Colonic mucosa (tissue), 4 donors: ENCODE data around the gene CNDP1. TPM values are rescaled to one million over a fixed set of nuclear protein-coding genes. Genes with fewer than 3 reads are reported as not detected.

Experiments
- DNase-seq: peaks from one replicate; pipeline ENCODE4 v3.0.0-alpha.2; 2020
- H3K27ac ChIP-seq: fragments of 200-600 bp; one replicate; pipeline ENCODE4 v1.8.0; 2021
- H3K27me3 ChIP-seq: fragments of 200-600 bp; one replicate; pipeline ENCODE4 v1.8.0; 2021
- H3K36me3 ChIP-seq: fragments of 200-600 bp; one replicate; pipeline ENCODE4 v1.8.0; 2021
- H3K4me1 ChIP-seq: fragments of 200-600 bp; one replicate; pipeline ENCODE4 v1.8.0; 2021; ENCODE audit warnings: mild to moderate bottlenecking
- H3K4me3 ChIP-seq: fragments of 200-600 bp; one replicate; pipeline ENCODE4 v1.8.0; 2021
- H3K9ac ChIP-seq, 2 donors: one replicate each; pipeline ENCODE4 v1.7.0; 2013; ENCODE audit warnings: control low read depth in 2 of 2, low read depth in 2 of 2, low read length in 2 of 2
- H3K9me3 ChIP-seq: fragments of 200-600 bp; one replicate; pipeline ENCODE4 v1.8.0; 2021
- CTCF ChIP-seq: fragments of 200-600 bp; IDR thresholded peaks from one replicate; pipeline ENCODE4 v1.8.0; 2022; ENCODE audit warnings: antibody characterized with exemption, mild to moderate bottlenecking
- intact Hi-C: fragments of 100-400 bp; cut with DNase I; formaldehyde crosslinking; loops from one replicate; pipeline ENCODE4 v1.14.1; 2022
- total RNA-seq, 2 donors: library from RNA; stranded (reverse); fragmentation: NEBNext Ultra II Directional in 1 of 2; extraction: Animal tissue kit (Norgen Biotek cat#: 25700) in 1 of 2; gene quantifications; one replicate each; pipeline ENCODE4 v1.2.1, GENCODE V29; 2021
- donor health status: healthy.
- donor health status: DM: no; HTN: no; CAD: no.
- donor health status: DM: no; HTN: no; CAD: no.

CNDP1 gene
- total RNA-seq, 2 donors from 2014 or later = 0.10 TPM; not detected in 1

DNA sequence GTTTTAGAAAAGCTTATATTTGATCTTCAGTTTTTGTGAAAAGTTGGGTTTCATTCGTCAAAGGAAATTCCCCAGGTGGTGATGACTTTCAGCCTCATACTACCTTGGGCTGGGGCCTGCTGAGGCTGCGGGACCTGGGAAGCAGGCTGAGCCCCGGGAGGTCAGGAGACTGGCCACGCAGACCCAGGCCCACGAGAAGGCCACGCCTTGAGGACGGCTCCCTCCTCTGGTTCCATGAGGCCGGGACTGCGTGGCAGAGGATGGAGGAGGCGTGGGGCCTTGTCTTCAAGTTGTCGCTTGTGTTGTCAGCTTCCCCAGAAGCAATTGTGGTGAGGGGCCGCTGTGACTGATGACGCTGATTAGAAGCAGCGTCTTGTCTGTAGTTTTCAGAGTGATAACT, 26.4 kb upstream of the CNDP1 start:
- intact Hi-C loops = no loop called here
- Histone ChIP-seq H3K27me3 (no peaks in the 10 kb centered on the region), H3K36me3 (peaks cover 35% of the 10 kb centered on the region), H3K9me3 (no peaks in the 10 kb centered on the region), H3K27ac (no peak overlapping the region), H3K4me3 (no peak overlapping the region), H3K4me1 (no peaks in the 10 kb centered on the region), H3K9ac (no peak overlapping the region)
- DNase-seq = no peak
- no peak for TF ChIP-seq CTCF

DNA sequence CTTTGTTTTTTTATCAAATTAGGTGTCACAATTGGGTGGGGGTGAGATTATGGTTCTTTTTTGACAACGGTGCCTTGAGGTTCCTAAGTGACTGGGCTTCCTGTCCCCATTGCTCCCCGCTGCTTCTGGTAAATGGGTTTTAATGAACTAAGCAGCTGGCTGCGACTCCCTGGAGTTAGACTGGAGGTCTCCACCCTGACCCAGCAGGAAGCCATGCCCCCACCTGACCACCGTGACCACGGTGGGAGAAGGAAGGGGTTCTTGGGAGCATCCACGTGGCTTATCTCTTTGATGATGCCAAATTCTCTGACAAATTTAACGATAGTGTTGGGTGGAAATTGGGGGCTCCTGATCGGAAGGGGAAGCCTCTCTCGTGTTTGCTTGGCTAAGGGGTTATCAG, 25.9 kb upstream of the CNDP1 start:
- Histone ChIP-seq H3K27me3 (no peaks in the 10 kb centered on the region), H3K27ac (no peak overlapping the region), H3K9me3 (no peaks in the 10 kb centered on the region), H3K9ac (no peak overlapping the region), H3K4me3 (no peak overlapping the region), H3K36me3 (peaks cover 39% of the 10 kb centered on the region), H3K4me1 (no peaks in the 10 kb centered on the region)
- DNase-seq = no peak
- no peak for TF ChIP-seq CTCF
- intact Hi-C loops = no loop called here

- TF ChIP-seq CTCF = no peak
- H3K27ac ChIP-seq = no peak overlapping the region
- no peaks in the 10 kb centered on the region for H3K27me3 ChIP-seq
- intact Hi-C loops = no loop called here
- no peak overlapping the region for H3K9ac ChIP-seq
- H3K4me3 ChIP-seq = no peak overlapping the region
- H3K36me3 ChIP-seq = peaks cover 39% of the 10 kb centered on the region
- no peaks in the 10 kb centered on the region for H3K4me1 ChIP-seq
- no peaks in the 10 kb centered on the region for H3K9me3 ChIP-seq
- DNase-seq = no peak
These were observed 25.5 kb upstream of the CNDP1 start for GRCh38 chr18:74508821-74509225.

DNA sequence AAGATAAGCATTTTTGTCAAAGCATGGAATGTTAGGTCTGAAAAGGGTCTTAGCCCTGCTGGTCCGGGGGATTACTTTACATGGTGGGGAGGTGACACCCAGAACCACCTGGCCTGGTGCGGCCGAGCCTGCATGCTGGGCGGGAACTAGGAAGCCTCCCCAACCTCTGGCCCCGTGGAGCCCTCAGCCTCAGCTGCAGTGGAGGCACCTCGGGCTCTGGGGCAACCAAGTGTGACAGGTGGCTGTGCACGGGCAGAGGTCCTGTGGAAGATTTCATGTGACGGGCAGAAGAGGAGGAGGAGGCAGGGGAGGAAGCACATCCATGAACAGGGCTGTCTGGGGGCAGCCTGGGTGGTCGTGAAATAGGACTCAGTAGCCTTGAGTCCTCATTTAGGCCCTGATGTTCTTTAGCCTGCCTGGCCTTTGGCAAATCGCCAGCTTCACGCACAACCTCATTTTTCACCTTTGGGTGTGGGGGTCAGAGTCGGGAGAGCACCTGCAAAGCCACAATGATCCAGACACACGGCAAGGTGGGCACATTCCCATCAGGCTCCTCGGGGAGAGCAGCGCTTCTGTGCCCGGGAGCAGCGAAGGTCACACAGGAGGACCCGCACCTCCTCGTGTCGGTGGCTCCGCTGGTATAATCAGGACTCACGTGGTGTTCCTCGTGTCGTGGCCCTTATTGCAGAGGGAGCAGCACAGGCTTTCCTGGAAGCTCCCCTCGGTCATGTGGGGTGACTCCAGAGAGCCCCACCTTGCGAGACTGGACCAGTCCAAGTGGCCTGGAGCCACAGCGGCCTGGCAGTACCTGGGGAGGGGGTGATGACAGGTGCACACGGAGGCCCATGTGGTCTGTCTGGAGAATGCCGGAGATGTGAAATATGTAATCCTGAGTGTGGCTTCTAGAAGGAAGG, 24.2 kb upstream of the CNDP1 start:
- no peaks in the 10 kb centered on the region for H3K27me3 ChIP-seq
- H3K9ac ChIP-seq = no peak overlapping the region
- H3K4me1 ChIP-seq = no peaks in the 10 kb centered on the region
- no peak overlapping the region for H3K27ac ChIP-seq
- intact Hi-C loops = no loop called here
- H3K9me3 ChIP-seq = no peaks in the 10 kb centered on the region
- peaks cover 32% of the 10 kb centered on the region for H3K36me3 ChIP-seq
- TF ChIP-seq CTCF = no peak
- no peak for DNase-seq
- no peak overlapping the region for H3K4me3 ChIP-seq

DNA sequence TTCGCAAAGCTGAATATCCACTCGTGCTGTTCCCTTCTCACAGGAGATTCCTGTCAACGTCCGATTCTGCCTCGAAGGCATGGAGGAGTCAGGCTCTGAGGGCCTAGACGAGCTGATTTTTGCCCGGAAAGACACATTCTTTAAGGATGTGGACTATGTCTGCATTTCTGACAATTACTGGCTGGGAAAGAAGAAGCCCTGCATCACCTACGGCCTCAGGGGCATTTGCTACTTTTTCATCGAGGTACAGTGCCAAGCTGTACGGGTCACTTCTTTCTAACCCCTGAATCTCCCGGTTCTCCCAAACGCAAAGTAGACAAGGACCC, 23.6 kb upstream of the CNDP1 start:
- intact Hi-C loops = no loop called here
- H3K4me3 ChIP-seq = no peak overlapping the region
- H3K27ac ChIP-seq = no peak overlapping the region
- DNase-seq = no peak
- H3K36me3 ChIP-seq = peaks cover 32% of the 10 kb centered on the region
- no peak for TF ChIP-seq CTCF
- H3K27me3 ChIP-seq = no peaks in the 10 kb centered on the region
- no peak overlapping the region for H3K9ac ChIP-seq
- no peaks in the 10 kb centered on the region for H3K9me3 ChIP-seq
- H3K4me1 ChIP-seq = no peaks in the 10 kb centered on the region
